GM12801 (cell line): ENCODE measurements around the gene FILIP1.

Source experiments
- TF ChIP-seq, protein P1 (sequence below): IDR thresholded peaks from one replicate; pipeline ENCODE4 v1.5.1; 2011; ENCODE audit warnings: control low read depth; ENCODE audit not compliant: insufficient read length; ENCODE audit errors: extremely low read depth

The FILIP1 gene

GRCh38 chr6:75467966-75468365 is 25.6 kb downstream of the FILIP1 start:
- TF ChIP-seq, protein P1, sequence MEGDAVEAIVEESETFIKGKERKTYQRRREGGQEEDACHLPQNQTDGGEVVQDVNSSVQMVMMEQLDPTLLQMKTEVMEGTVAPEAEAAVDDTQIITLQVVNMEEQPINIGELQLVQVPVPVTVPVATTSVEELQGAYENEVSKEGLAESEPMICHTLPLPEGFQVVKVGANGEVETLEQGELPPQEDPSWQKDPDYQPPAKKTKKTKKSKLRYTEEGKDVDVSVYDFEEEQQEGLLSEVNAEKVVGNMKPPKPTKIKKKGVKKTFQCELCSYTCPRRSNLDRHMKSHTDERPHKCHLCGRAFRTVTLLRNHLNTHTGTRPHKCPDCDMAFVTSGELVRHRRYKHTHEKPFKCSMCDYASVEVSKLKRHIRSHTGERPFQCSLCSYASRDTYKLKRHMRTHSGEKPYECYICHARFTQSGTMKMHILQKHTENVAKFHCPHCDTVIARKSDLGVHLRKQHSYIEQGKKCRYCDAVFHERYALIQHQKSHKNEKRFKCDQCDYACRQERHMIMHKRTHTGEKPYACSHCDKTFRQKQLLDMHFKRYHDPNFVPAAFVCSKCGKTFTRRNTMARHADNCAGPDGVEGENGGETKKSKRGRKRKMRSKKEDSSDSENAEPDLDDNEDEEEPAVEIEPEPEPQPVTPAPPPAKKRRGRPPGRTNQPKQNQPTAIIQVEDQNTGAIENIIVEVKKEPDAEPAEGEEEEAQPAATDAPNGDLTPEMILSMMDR, result no peak

GRCh38 chr6:75467284-75467683 is 26.3 kb downstream of the FILIP1 start:
- TF ChIP-seq, protein P1, result no peak

DNA sequence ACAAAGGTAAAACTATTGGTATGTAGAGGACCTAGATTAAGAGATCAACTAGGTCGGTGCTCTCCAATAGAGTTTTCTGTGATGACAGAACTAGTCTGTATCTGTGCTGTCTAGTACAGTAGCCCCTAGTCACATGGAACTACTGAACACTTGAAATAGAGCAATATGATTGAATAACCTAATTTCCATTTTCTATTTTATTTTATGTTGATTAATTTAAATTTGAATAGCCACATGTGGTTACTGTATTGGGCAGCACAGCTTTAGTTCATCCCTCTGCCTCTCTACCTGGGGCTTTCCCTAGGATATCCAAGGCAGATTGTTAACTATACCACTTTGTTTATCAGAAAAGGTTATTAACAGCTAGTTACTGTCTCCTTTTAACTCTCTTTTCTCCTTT is 27.0 kb downstream of the FILIP1 start:
- TF ChIP-seq, protein P1, result no peak

- TF ChIP-seq, protein P1, result no peak
Observed at GRCh38 chr6:75463908-75464307, 29.7 kb downstream of the FILIP1 start.

DNA sequence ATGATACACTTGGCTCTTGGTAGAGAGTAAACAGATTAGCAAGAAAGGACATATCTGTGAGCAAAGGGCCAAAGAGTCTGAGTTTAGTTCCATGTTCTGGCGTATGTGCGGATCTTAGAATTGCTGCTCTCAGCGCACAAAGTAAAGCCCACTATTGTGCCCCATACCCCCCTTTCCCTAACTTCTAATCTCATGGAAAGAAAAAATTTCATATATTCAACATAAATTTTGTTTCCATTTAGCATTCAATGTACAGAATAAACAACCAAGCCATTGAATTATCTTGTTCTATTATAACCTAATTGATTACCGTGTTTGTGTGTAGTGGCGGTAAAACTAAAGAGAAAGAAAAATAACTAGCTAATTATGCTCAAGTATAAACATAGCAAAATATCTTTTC is 30.5 kb downstream of the FILIP1 start:
- TF ChIP-seq, protein P1, result no peak

DNA sequence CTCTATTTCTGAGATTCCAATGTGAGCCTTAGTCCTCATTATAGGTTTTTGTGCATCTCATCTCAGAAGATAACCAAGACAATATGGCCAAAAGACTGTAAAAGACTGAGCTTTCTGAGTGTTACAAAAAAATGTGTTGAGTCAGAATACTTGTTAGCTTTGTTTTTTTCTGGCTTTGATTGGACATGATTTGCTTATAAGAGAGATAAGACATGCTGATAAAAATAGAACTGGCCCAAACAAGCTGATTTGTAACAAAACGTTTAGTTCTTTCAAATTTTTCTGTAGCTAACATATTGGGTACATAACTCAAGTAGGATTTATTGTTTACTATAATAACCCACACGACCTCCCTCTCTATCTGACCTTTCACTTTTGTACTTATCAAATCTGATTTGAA is 32.9 kb downstream of the FILIP1 start:
- TF ChIP-seq, protein P1, result no peak

DNA sequence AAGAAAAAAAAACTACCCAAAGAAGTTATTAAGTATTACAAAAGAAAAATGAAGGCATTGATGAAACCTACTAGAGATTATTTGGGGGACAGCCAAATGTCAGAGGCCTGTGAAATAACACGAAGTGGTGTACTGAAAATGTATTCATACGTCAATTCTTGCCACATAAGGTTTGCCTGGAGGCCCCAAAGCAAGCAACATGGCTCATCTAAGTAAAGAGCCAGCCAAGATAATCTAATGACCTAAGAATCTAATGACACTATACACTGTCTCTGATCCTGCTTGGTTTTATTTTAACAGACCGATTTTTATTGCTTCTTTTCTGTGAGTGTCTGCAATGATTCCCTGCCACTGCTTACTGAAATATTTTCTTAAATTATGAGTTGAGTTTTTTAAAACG is 34.7 kb downstream of the FILIP1 start:
- TF ChIP-seq, protein P1, result no peak

DNA sequence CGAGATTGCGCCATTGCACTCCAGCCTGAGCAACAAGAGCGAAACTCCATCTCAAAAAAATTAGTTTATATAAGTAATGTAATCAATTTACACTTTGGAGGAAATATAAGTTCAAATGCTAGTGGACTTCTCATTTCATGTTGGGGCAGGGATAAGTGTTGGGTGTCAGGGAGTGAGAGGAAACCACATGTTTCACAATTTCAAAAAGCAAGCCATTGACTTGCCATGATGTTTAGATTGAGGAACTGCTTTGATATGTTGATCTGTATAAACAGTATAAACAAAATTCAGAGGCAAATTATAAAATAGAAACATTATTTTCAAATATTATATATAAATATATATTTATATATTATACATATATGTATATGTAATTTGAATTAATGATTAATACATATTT is 42.7 kb downstream of the FILIP1 start:
- TF ChIP-seq, protein P1, result no peak
